DMS 273 (cell line): Measurements from ENCODE around the gene CMYA5.
A peak's percentile ranks its signal among the peaks of the same experiment; 100 is the strongest.

Source experiments
- DNase-seq: peaks from one replicate; lab custom pipeline; 2025; ENCODE audit not compliant: unreplicated experiment; lab: John Stamatoyannopoulos, UW

CMYA5 gene

DNA sequence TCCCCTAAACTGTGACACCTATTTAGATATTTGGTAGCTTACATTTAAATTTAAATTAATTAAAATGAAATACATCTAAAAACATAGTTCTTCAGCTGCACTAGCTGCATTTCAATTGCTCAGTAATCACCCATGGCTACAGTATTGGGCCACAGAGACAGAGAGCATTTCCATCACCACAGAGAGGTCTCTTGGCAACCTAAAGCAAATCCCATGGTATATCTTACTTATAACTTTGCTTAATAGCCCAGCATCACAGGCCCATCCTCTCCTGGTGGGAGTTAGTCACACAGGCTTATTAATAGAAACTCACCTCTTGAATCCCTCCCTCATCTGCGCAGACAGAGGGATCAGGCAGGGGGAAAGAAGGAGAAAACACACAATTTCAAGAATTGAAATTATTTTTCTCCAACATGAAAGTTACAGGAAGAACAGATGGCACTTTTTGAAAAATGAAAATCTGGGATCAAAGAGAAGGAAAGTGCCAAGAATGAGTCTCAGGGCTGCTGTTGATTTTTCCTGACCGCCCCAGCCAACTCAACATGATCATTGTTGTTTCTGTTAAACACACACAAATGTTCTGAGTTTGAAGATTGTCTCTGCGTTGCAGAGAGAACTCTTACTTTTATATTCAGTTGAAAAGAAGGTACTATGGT, 144.6 kb downstream of the CMYA5 start:
- DNase-seq, result no peak

DNA sequence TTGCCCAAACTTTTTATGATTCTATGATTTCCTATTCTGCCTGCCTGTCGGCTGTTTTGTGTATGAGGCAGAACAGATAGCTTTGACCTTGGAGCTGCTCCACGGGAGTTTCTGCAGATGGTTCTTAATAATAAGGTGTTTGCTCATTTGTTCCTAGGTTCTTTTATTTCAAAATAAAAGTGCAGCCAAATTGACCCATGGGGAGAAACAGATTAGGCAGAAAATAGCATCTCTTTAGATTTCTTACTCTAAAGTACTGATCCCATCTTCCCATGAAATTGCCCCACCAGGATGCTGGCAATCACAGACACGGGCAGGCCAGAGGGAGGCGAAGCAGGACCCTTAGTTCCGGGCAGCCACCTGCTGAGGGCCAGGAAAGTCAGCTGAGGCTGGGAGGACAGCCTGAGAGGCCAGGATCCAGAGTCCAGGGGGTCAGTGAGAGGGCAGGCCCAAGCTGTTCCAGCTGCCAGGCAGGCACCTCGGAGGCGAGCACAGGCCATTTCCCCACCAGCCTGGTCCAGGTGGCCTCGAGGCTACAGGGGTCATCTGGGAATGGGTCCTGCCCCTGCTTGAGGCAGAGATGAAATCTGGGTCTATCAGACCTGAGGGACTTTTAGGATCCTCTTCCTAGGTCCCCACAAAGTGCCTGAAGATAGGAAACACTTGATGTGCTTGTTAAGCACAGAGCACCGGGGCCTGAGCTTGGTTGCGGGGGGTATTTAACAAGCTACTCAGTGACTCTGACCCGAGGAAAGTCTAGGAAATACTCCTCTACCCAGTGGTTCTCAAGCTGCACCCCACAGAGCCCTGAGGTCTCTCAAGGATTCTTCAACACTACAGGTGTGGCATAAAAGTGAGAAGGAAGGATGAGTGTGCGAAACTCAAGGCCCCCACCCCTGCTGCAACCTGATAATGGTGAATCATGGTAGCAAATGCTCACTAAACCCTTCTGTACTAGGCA, 145.4 kb downstream of the CMYA5 start:
- DNase-seq, result no peak

DNA sequence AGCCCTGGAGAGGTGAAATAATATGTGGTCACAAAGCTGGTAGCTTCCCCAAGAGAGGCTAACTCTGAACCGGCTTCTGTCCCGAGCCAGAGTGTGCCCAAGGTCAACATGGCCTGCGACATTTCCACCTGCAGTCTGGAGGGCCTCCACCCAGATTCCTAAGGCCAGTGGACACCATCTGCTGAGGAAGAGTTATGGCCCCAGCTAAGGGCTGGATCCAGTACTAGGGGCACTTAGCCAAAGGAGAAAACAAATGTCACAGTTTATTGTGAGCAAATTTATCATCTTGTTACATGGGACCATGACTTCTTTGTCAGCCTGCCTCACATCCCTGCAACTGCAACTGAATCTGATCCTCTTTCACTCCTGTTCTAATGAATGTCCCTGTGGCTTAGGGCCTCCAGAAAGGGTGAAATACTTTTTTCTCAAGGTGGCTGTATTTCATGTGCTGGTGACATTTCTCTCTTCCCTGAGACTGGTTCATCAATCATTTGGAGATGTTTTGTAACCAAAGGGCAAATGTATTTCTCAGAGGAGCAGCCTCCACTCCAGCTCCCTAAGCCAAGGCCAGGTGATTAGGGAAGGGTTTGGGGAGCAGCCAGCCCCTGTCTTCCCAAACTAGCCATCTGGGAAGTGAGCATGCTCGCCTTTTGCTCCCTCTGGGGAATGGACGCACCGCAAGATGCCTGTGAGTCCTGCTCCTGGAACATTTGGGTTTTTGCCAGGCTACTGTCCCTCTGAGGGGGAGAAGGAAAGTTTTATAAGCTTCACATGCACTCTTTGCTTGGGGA, 148.3 kb downstream of the CMYA5 start:
- peak; percentile 45 for DNase-seq

DNA sequence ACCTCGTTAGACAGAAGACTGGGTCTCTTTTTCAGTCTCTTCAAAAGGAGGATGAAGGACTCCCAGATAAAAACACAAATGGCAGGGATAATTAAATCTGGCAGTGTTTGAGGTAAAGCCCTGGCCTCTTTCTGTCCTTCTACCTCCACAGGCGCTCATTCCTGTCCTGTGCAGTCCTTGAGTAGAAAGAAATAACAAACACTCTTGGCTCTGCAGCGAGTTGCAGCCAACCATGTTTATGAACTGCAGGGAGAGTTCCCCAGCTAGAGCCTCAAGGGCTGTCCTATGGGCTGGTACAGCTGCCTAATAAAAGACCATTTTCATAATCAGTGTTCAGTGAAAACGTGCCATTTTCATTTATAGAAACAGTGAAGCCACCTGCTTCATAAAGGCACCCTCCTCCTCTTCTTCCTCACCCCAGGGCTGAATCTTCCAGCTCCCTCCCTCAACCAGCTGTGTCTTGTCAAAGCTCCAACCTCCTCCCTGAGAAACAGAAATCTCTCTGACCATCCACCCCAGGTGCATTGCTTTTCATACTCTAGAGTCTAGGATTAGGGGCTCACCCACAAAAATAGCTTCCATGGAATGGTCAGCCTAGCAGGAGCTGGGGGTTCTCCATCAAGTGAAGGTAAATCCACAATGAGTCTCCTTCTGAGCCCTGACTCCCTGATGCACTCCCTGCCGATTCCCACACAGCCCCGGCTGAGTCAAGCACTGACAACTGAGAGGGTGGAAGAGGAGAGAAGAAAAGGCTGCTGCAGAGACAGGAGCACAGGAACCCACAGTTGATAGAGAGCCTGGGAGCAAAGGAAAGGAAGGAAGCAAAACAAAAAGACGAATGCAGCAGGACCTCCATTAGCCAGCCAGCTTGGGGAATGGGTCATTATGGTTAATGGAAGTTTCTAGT, 150.7 kb downstream of the CMYA5 start:
- no peak for DNase-seq

DNA sequence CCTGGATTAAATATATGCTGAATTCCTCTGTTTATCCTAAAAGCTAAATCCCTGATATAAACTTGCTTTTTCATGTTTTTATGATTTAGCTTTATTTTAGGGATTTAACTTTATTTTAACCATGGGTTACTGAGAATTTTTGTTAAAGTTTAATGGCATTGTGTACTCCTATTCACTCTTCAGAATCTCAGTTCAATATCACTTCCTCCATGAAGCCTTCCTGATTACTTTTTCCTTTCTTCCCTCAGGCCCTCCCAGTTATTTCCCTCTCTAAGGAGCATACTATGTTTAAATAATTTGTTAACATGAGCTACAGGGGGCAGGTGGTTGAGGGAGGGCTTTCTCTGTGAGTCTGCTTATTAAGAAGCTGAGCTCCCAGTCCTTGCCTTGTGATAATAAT, 151.5 kb downstream of the CMYA5 start:
- DNase-seq, result no peak

DNA sequence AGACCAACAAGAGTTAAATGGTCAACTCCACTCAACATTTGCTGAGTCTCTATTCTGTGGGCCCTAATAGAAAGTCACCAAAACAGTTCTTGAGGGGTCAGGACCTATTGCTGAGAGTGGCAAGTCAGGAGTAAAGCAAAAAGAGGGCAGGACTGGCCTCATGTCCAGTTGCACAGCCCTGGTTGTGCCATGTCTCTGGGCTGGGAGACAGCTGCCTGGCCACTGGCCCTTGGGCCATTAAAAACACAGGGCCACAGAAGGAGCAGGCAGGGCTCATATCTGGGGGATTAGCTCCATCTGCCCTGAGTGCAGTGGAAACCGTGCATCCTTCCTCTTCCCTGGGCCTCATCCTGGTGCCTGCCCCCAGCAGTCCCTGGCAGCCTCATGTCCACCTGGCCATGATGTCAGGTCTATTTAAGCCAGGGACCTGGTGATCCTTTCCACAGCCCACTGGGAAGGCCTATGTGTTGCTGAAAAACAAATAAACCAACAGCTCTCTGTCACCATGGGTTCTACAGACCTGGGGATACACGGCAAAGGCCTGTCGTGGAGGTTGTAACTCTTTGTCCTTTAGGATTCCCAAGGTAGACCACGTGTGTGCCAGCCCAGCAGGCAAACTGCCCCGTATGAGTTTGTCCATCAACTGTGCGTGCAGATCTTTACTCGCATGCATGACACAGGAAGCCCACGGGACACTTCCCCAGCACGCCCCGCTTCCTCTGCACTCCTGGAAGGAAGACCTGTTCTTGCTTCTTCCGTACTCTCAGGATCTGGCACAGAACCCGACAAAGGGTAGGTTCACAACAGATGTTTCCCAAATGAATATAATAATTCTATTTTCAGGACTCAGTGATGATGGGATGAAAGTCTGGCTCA, 152.6 kb downstream of the CMYA5 start:
- DNase-seq, result no peak

DNA sequence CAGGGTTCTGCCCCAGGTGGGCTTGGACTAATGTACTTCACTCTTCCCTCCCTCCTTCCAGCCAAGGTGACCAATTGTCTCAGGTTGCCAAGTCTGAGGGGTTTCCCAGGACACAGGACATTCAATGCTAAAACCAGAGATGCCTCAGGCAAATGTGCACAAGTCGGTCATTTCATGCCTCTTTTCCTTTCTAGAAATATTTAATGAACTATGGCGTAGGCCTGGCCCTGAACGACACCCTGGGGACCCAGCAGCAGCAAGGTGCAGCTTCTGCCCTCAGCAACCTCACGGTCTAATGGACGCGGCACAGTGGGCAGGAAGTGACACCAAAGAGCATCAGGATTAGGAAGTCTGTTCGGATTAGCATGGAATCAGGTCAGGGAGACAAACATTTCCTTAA, 153.4 kb downstream of the CMYA5 start:
- no peak for DNase-seq

DNA sequence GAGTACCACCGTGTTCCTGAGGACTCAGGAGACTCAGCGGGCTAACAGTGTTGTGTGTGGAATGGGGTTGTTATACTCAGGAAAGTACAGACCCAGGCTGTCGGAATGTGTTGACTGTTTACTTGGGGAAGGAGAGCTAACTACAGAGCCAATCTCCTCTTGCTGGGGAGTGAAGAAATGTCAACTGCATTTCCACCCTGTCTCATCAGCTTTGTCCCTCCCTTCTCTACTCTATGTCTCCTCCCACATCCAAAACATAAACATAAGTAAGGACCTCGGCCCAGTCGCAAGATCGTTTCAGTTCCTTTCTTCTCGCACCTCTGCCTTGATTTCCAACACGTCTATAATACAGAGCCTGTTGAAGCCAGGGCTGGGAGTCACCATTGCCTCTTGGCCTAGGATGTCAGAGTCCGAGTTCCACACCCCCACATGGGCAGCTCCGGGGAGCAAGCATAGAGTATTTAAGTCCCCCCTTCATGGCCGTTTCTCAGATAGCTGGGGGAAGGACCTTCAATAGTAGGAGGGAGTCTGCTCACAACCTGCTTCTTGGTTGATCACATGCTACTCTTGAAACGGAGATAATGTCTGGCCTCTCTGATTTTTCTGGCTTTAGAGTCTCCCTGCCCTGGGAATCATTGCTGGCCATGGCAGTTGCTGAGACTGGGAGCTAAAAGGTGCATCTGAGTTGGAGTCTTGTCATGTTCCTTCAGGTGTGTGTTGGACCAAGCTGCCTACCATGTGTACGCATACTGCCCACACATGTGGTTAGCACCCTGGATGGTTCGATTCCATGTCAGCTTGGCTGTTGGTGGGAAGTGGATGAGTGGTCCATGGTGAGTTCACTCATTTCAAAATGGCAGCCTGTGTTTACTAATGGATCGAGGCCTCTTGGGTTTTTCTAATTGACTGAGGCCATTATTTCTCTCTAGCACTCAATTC, 154.1 kb downstream of the CMYA5 start:
- no peak for DNase-seq

DNA sequence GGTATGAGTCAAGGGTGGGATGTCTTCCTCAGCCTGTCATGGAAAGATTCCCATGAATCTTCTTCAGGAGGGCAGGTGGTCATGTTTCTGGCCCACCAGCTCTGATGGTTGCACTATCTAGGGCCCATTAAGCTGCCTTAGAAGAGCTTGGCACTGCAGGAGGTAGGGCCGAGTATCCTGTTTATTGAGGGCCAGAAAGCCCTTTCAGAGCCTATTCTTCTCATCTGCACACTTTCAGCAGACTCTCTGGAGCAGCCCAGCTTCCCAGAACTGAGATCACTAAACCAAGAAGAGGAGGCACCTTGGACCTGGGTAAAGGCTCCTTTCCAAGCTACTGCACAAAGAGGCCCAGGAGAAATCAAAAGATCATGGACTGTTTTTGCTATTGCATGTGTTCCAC, 154.9 kb downstream of the CMYA5 start:
- DNase-seq, result no peak

DNA sequence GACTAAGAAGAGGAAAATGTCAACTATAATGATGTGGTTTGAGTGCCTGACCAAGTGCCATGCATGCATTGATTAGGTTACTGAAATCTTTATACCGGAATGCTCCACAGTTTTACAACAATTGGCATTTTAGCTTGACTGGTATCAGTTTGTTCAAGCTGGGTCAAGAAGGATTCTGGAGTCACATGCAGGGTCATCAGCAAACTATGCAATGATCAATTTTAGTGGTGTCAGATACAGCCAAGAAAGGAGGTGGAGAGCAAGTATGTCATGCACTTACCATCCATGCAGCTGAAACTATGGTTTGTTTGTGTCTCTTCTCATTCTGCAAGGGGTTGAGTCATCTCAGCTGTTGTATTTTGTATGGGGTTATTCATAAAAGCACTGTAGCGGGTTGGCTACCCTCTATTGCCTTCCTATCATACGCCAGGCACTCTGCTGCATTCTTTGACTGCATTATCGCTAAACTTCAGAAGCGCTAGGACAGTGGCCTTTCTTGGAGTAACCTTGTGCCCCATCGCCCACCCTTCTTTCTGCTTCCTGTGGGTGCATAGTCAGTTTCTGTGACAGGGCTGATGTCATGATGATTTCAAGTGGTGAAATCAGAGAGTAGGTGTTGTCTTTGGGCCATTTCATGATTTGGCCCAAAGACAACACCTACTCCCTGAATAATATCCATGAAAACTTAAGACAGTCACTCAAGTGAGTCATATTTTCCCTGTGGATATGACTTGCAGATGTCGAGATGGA, 156.0 kb downstream of the CMYA5 start:
- no peak for DNase-seq

DNA sequence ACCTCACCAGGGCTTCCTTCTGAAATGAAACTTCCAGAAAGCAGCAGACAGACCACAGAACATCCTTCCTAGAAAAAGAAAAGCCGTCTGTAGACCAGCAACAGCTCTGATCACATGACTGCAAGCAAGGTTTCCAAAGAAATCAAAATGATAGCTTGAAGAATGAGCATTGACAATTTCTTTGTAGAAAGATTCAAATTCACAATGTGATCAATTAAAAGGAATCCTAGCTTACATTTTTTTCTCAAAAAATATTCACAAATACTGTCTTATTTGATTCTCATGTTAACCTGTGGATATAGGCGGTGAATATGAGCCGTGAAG, 156.5 kb downstream of the CMYA5 start:
- DNase-seq, result no peak

DNA sequence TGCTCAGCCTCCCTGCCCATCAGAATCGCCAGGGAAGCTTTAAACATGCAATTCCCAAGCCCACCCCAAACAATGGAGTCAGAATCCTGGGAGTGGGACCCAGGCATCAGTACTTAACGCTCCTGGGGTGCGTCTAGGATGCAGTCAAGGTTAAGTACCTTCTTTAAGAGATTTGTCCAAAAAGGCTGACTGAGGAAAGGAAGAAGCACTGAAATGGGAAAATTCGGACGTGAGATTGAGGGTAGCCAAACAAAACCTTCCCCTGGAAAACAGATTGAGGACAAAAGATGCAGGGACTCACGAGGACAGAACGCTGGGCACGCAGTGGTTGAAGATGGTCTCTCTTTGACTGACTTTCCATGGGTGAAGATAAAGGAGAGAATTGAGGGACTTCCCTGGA, 157.9 kb downstream of the CMYA5 start:
- DNase-seq, result no peak

DNA sequence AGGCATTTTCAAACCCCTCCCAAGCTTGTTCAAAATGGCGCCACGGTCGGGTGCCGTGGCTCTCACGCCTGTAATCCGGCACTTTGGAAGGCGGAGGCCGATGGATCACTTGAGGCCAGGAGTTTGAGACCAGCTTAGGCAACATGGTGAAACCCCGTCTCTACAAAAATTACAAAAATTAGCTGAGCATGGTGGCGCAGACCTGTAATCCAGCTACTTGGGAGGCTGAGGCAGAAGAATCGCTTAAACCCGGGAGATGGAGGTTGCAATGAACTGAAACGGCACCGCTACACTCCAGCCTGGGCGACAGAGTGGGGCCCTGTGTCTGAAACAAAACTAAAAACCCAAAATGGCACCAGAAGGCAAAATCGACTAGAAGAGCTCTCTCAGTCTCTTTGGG, 159.4 kb downstream of the CMYA5 start:
- no peak for DNase-seq
